ENCODE data around the gene UBN2. TPM values are rescaled to one million over a fixed set of nuclear protein-coding genes. Genes with fewer than 3 reads are reported as not detected.
"Not testable (repeated sequence)": the region's sequence is repeated elsewhere in the genome, so short reads cannot be mapped to it uniquely, and the experiment has no call there.

UBN2 gene
- total RNA-seq, 1 donor from 2014 or later, result 34.9 TPM

- Mint-ChIP-seq H3K9me3 (ENCODE audit: unreplicated experiment) (peaks cover 1% of the 10 kb centered on the region), H3K36me3 (ENCODE audit: unreplicated experiment) (no peaks in the 10 kb centered on the region), H3K4me3 (ENCODE audit: unreplicated experiment) (no peak overlapping the region), H3K4me1 (ENCODE audit: low read depth, unreplicated experiment) (no peaks in the 10 kb centered on the region), H3K27me3 (ENCODE audit: unreplicated experiment) (peaks cover 1% of the 10 kb centered on the region), H3K27ac (ENCODE audit: unreplicated experiment) (no peak overlapping the region)
- no peak for TF ChIP-seq CTCF (IDR thresholded peaks at IDR 0.05; ENCODE audit: partially characterized antibody, unreplicated experiment)
- DNase-seq, result no peak
Measured at GRCh38 chr7:139330333-139331030, 99.4 kb downstream of the UBN2 start.

GRCh38 chr7:139332697-139333359, 101.8 kb downstream of the UBN2 start:
- TF ChIP-seq CTCF (IDR thresholded peaks at IDR 0.05; ENCODE audit: partially characterized antibody, unreplicated experiment), result no peak
- no peak overlapping the region for H3K4me3 Mint-ChIP-seq (ENCODE audit: unreplicated experiment)
- no peaks in the 10 kb centered on the region for H3K4me1 Mint-ChIP-seq (ENCODE audit: low read depth, unreplicated experiment)
- no peak for DNase-seq
- peaks cover 1% of the 10 kb centered on the region for H3K9me3 Mint-ChIP-seq (ENCODE audit: unreplicated experiment)
- no peaks in the 10 kb centered on the region for H3K36me3 Mint-ChIP-seq (ENCODE audit: unreplicated experiment)
- H3K27me3 Mint-ChIP-seq (ENCODE audit: unreplicated experiment), result no peaks in the 10 kb centered on the region
- H3K27ac Mint-ChIP-seq (ENCODE audit: unreplicated experiment), result no peak overlapping the region

GRCh38 chr7:139333443-139333842, 102.4 kb downstream of the UBN2 start:
- H3K36me3 Mint-ChIP-seq (ENCODE audit: unreplicated experiment); H3K9me3 Mint-ChIP-seq (ENCODE audit: unreplicated experiment); H3K27me3 Mint-ChIP-seq (ENCODE audit: unreplicated experiment); H3K27ac Mint-ChIP-seq (ENCODE audit: unreplicated experiment); H3K4me1 Mint-ChIP-seq (ENCODE audit: low read depth, unreplicated experiment); H3K4me3 Mint-ChIP-seq (ENCODE audit: unreplicated experiment); DNase-seq: not testable (repeated sequence)

GRCh38 chr7:139334399-139335150, 103.5 kb downstream of the UBN2 start:
- Mint-ChIP-seq H3K27me3 (ENCODE audit: unreplicated experiment) (peaks cover 2% of the 10 kb centered on the region), H3K4me3 (ENCODE audit: unreplicated experiment) (no peak overlapping the region), H3K9me3 (ENCODE audit: unreplicated experiment) (peaks cover 5% of the 10 kb centered on the region), H3K36me3 (ENCODE audit: unreplicated experiment) (peaks cover 4% of the 10 kb centered on the region), H3K27ac (ENCODE audit: unreplicated experiment) (no peak overlapping the region), H3K4me1 (ENCODE audit: low read depth, unreplicated experiment) (no peaks in the 10 kb centered on the region)
- TF ChIP-seq CTCF (IDR thresholded peaks at IDR 0.05; ENCODE audit: partially characterized antibody, unreplicated experiment), result no peak
- DNase-seq, result no peak

- peaks cover 4% of the 10 kb centered on the region for H3K4me1 Mint-ChIP-seq (ENCODE audit: low read depth, unreplicated experiment)
- no peak for DNase-seq
- no peak for TF ChIP-seq CTCF (IDR thresholded peaks at IDR 0.05; ENCODE audit: partially characterized antibody, unreplicated experiment)
- peak overlapping the region; percentile 82 for H3K27ac Mint-ChIP-seq (ENCODE audit: unreplicated experiment)
- peaks cover 21% of the 10 kb centered on the region for H3K9me3 Mint-ChIP-seq (ENCODE audit: unreplicated experiment)
- H3K27me3 Mint-ChIP-seq (ENCODE audit: unreplicated experiment), result peaks cover 13% of the 10 kb centered on the region
- peaks cover 9% of the 10 kb centered on the region for H3K36me3 Mint-ChIP-seq (ENCODE audit: unreplicated experiment)
- peak overlapping the region; percentile 96 for H3K4me3 Mint-ChIP-seq (ENCODE audit: unreplicated experiment)
Measured at GRCh38 chr7:139339025-139339424, 108.0 kb downstream of the UBN2 start.
